ENCODE data around the gene MGST3.
A peak's percentile ranks its signal among the peaks of the same experiment; 100 is the strongest.
"Not testable (repeated sequence)": the region's sequence is repeated elsewhere in the genome, so short reads cannot be mapped to it uniquely, and the experiment has no call there.

Gene MGST3

DNA sequence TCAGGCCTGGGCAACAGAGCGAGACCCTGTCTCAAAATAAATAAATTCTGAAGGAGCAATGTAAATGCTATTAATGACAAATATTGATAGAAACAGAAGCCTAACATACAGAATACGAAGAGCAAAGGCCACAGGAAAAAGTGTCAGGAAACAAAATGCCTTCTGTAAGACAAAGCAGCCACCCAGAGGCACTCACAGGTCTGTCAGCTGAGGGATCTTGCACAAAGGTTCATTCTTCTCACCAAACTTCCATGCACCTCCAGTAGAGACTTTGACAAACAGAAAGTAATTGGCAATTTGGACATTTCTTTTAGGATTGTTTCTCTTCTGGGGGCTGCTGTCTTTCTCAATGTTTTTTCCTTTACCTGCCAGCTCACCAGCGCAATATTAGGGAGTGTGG lies 68.5 kb downstream of the MGST3 start:
- Histone ChIP-seq H4K20me1 (ENCODE audit: insufficient read depth) (peaks cover 6% of the 10 kb centered on the region; the same call in 1 of the 2 replicates), H3K36me3 (ENCODE audit: insufficient read depth) (no peaks in the 10 kb centered on the region), H2AFZ (ENCODE audit: low read depth) (no peak overlapping the region), H3K4me3 (IDR thresholded peaks at IDR 0.05; ENCODE audit: insufficient read depth, low read depth, low read length) (no peak overlapping the region), H3K27me3 (ENCODE audit: insufficient read depth, low read depth) (no peaks in the 10 kb centered on the region), H3K9ac (no peak overlapping the region), H3K27ac (no peak overlapping the region), H3K4me1 (ENCODE audit: low read depth, poor library complexity, severe bottlenecking) (peaks cover 28% of the 10 kb centered on the region), H3K4me2 (peak overlapping the region; percentile 83; the same call in 1 of the 2 replicates), H3K79me2 (ENCODE audit: insufficient read depth, low read depth) (peaks cover 35% of the 10 kb centered on the region)
- TF ChIP-seq, protein P1, sequence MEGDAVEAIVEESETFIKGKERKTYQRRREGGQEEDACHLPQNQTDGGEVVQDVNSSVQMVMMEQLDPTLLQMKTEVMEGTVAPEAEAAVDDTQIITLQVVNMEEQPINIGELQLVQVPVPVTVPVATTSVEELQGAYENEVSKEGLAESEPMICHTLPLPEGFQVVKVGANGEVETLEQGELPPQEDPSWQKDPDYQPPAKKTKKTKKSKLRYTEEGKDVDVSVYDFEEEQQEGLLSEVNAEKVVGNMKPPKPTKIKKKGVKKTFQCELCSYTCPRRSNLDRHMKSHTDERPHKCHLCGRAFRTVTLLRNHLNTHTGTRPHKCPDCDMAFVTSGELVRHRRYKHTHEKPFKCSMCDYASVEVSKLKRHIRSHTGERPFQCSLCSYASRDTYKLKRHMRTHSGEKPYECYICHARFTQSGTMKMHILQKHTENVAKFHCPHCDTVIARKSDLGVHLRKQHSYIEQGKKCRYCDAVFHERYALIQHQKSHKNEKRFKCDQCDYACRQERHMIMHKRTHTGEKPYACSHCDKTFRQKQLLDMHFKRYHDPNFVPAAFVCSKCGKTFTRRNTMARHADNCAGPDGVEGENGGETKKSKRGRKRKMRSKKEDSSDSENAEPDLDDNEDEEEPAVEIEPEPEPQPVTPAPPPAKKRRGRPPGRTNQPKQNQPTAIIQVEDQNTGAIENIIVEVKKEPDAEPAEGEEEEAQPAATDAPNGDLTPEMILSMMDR (conservative IDR thresholded peaks at IDR 0.05; ENCODE audit: low read depth, low read length), result no peak

DNA sequence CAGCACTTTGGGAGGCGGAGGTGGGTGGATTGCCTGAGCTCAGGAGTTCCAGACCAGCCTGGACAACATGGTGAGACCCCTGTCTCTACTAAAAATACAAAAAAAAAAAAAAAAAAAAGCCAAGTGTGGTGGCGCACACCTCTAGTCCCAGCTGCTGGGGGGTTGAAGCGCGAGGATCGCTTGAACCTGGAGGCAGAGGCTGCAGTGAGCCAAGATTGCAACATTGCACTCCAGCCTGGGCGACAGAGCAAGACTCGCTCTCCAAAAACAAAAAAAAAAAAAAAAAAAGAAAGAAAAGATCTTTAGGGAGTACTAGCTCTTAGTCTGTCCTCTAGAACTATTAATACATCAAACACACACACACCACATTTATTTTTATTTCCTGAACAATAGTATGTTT lies 70.9 kb downstream of the MGST3 start:
- H3K27me3 ChIP-seq (ENCODE audit: insufficient read depth, low read depth); H3K9ac ChIP-seq; H2AFZ ChIP-seq (ENCODE audit: low read depth); H3K36me3 ChIP-seq (ENCODE audit: insufficient read depth); H3K4me2 ChIP-seq; H4K20me1 ChIP-seq (ENCODE audit: insufficient read depth); H3K4me3 ChIP-seq (IDR thresholded peaks at IDR 0.05; ENCODE audit: insufficient read depth, low read depth, low read length); H3K27ac ChIP-seq: not testable (repeated sequence)
- Histone ChIP-seq H3K4me1 (ENCODE audit: low read depth, poor library complexity, severe bottlenecking) (peaks cover 16% of the 10 kb centered on the region), H3K79me2 (ENCODE audit: insufficient read depth, low read depth) (peaks cover 13% of the 10 kb centered on the region)

DNA sequence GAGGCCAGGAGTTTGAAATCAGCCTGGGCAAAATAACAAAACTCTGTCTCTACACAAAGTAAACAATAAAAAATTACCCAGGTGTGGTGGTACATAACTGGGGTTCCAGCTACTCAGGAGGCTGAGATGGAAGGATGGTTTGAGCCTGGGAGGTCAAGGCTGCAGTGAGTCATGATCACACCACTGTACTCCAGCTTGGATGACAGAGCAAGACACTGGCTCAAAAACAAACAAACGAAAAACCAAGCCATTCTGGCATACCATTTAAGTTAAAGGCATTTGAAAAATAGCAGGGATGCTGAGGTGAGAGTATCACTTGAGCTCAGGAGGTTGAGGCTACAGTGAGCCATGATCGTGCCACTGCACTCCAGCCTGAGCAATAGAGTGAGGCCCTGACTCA lies 72.6 kb downstream of the MGST3 start:
- Histone ChIP-seq H3K4me3 (IDR thresholded peaks at IDR 0.05; ENCODE audit: insufficient read depth, low read depth, low read length) (no peak overlapping the region), H3K79me2 (ENCODE audit: insufficient read depth, low read depth) (no peaks in the 10 kb centered on the region), H3K27me3 (ENCODE audit: insufficient read depth, low read depth) (no peaks in the 10 kb centered on the region), H2AFZ (ENCODE audit: low read depth) (no peak overlapping the region), H4K20me1 (ENCODE audit: insufficient read depth) (no peaks in the 10 kb centered on the region), H3K4me1 (ENCODE audit: low read depth, poor library complexity, severe bottlenecking) (peaks cover 9% of the 10 kb centered on the region), H3K9ac (no peak overlapping the region), H3K36me3 (ENCODE audit: insufficient read depth) (no peaks in the 10 kb centered on the region), H3K27ac (no peak overlapping the region), H3K4me2 (no peak overlapping the region)
- TF ChIP-seq, protein P1 (conservative IDR thresholded peaks at IDR 0.05; ENCODE audit: low read depth, low read length), result no peak
